ENCODE data around the gene AATF.

AATF gene

GRCh38 chr17:37062021-37062420 lies 113.3 kb downstream of the AATF start:
- no peak for DNase-seq (ENCODE audit: extremely low read depth, low read depth)
- no peak for TF ChIP-seq CTCF (IDR thresholded peaks at IDR 0.05; ENCODE audit: low read depth, low read length, missing control alignments)
- no peak overlapping the region for H3K4me3 ChIP-seq (replicated peaks; ENCODE audit: low read depth, low read length)

GRCh38 chr17:37064206-37064605 lies 115.5 kb downstream of the AATF start:
- no peak for TF ChIP-seq CTCF (IDR thresholded peaks at IDR 0.05; ENCODE audit: low read depth, low read length, missing control alignments)
- no peak overlapping the region for H3K4me3 ChIP-seq (replicated peaks; ENCODE audit: low read depth, low read length)
- no peak for DNase-seq (ENCODE audit: extremely low read depth, low read depth)

GRCh38 chr17:37064956-37065355 lies 116.2 kb downstream of the AATF start:
- TF ChIP-seq CTCF (IDR thresholded peaks at IDR 0.05; ENCODE audit: low read depth, low read length, missing control alignments) = no peak
- no peak for DNase-seq (ENCODE audit: extremely low read depth, low read depth)
- no peak overlapping the region for H3K4me3 ChIP-seq (replicated peaks; ENCODE audit: low read depth, low read length)

GRCh38 chr17:37065486-37066321 lies 117.0 kb downstream of the AATF start:
- DNase-seq (ENCODE audit: extremely low read depth, low read depth) = no peak
- no peak overlapping the region for H3K4me3 ChIP-seq (replicated peaks; ENCODE audit: low read depth, low read length)
- TF ChIP-seq CTCF (IDR thresholded peaks at IDR 0.05; ENCODE audit: low read depth, low read length, missing control alignments) = no peak

- TF ChIP-seq CTCF (IDR thresholded peaks at IDR 0.05; ENCODE audit: low read depth, low read length, missing control alignments) = no peak
- no peak overlapping the region for H3K4me3 ChIP-seq (replicated peaks; ENCODE audit: low read depth, low read length)
- no peak for DNase-seq (ENCODE audit: extremely low read depth, low read depth)
These were observed 117.8 kb downstream of the AATF start for GRCh38 chr17:37066322-37067255.

GRCh38 chr17:37067555-37068111 lies 118.9 kb downstream of the AATF start:
- no peak overlapping the region for H3K4me3 ChIP-seq (replicated peaks; ENCODE audit: low read depth, low read length)
- DNase-seq (ENCODE audit: extremely low read depth, low read depth) = peak; percentile 42

More at GRCh38 chr17:37067555-37068111, 118.9 kb downstream of the AATF start:
- TF ChIP-seq CTCF (IDR thresholded peaks at IDR 0.05; ENCODE audit: low read depth, low read length, missing control alignments) = no peak

All from HFF-Myc (cell line).